SK-N-SH treated with all-trans-retinoic acid at 6 μM for 48 hours (cell line): ENCODE measurements around the gene TTC32.

Source experiments
- ATAC-seq: fragments of 200-7000 bp; cut with Tn5 transposase; 3 replicates; pipeline ENCODE4 v1.9.1; 2020; ENCODE audit warnings: mild to moderate bottlenecking, moderate library complexity
- ARNTL ChIP-seq: fragments of 450-650 bp; formaldehyde crosslinking; IDR thresholded peaks from 2 replicates; pipeline ENCODE4 v1.5.0; 2020; ENCODE audit warnings: low read depth, mild to moderate bottlenecking, moderate library complexity, borderline replicate concordance
- BACH2 ChIP-seq: fragments of 250-450 bp; sonication (Bioruptor Pico); IDR thresholded peaks from 2 replicates; pipeline ENCODE4 v1.9.0; 2021; ENCODE audit warnings: mild to moderate bottlenecking, borderline replicate concordance
- CSDC2 ChIP-seq: fragments of 250-450 bp; sonication (Bioruptor Pico); IDR thresholded peaks from 2 replicates; pipeline ENCODE4 v1.5.0; 2020; ENCODE audit warnings: mild to moderate bottlenecking, moderate library complexity
- ESRRG ChIP-seq: fragments of 250-450 bp; sonication (Bioruptor Pico); IDR thresholded peaks from 2 replicates; pipeline ENCODE4 v1.6.1; 2021; ENCODE audit warnings: mild to moderate bottlenecking
- GLIS3 ChIP-seq: fragments of 250-450 bp; sonication (Bioruptor Pico); IDR thresholded peaks from 2 replicates; pipeline ENCODE4 v1.5.0; 2020; ENCODE audit warnings: mild to moderate bottlenecking, moderate library complexity
- ISL1 ChIP-seq: fragments of 250-450 bp; sonication (Bioruptor Pico); IDR thresholded peaks from 2 replicates; pipeline ENCODE4 v2.1.2; 2022; ENCODE audit warnings: mild to moderate bottlenecking, moderate library complexity
- PPARA ChIP-seq: fragments of 250-450 bp; sonication (Bioruptor Pico); IDR thresholded peaks from 2 replicates; pipeline ENCODE4 v1.5.0; 2020; ENCODE audit warnings: mild to moderate bottlenecking, borderline replicate concordance
- RARB ChIP-seq: fragments of 250-450 bp; sonication (Bioruptor Pico); IDR thresholded peaks from 2 replicates; pipeline ENCODE4 v1.8.0; 2021; ENCODE audit warnings: mild to moderate bottlenecking, moderate library complexity
- SNAI2 ChIP-seq: fragments of 250-450 bp; sonication (Bioruptor Pico); IDR thresholded peaks from 2 replicates; pipeline ENCODE4 v1.5.0; 2020; ENCODE audit warnings: mild to moderate bottlenecking, moderate library complexity
- TCF4 ChIP-seq: fragments of 250-450 bp; sonication (Bioruptor Pico); IDR thresholded peaks from 2 replicates; pipeline ENCODE4 v1.8.0; 2021; ENCODE audit warnings: mild to moderate bottlenecking, moderate library complexity, borderline replicate concordance
- TOX ChIP-seq: fragments of 250-450 bp; sonication (Bioruptor Pico); IDR thresholded peaks from 2 replicates; pipeline ENCODE4 v1.8.0; 2021; ENCODE audit warnings: mild to moderate bottlenecking, moderate library complexity, borderline replicate concordance
- ZFP3 ChIP-seq: fragments of 250-450 bp; sonication (Bioruptor Pico); IDR thresholded peaks from 2 replicates; pipeline ENCODE4 v1.5.0; 2020; ENCODE audit warnings: mild to moderate bottlenecking, moderate library complexity
- ZFP30 ChIP-seq: fragments of 450-650 bp; formaldehyde crosslinking; IDR thresholded peaks from 2 replicates; pipeline ENCODE4 v1.5.0; 2022; ENCODE audit warnings: mild to moderate bottlenecking, moderate library complexity
- ZNF70 ChIP-seq: fragments of 450-650 bp; formaldehyde crosslinking; IDR thresholded peaks from 2 replicates; pipeline ENCODE4 v1.5.0; 2020; ENCODE audit warnings: mild to moderate bottlenecking, moderate library complexity
- ZNF8 ChIP-seq: fragments of 450-650 bp; formaldehyde crosslinking; IDR thresholded peaks from 2 replicates; pipeline ENCODE4 v1.5.0; 2020; ENCODE audit warnings: mild to moderate bottlenecking, moderate library complexity
- TF ChIP-seq, protein P1 (sequence below): fragments of 250-450 bp; sonication (Bioruptor Pico); IDR thresholded peaks from 2 replicates; pipeline ENCODE4 v1.5.1; 2020; ENCODE audit warnings: low read depth, mild to moderate bottlenecking, moderate library complexity
- TF ChIP-seq, protein P2 (sequence below): fragments of 250-450 bp; sonication (Bioruptor Pico); IDR thresholded peaks from 2 replicates; pipeline ENCODE4 v1.8.0; 2021; ENCODE audit warnings: low read depth, mild to moderate bottlenecking, moderate library complexity, borderline replicate concordance
- TF ChIP-seq, protein P3 (sequence below): fragments of 250-450 bp; sonication (Bioruptor Pico); IDR thresholded peaks from 2 replicates; pipeline ENCODE4 v1.5.1; 2021; ENCODE audit warnings: mild to moderate bottlenecking, moderate library complexity
- TF ChIP-seq, protein P4 (sequence below): fragments of 250-450 bp; sonication (Bioruptor Pico); IDR thresholded peaks from 2 replicates; pipeline ENCODE4 v1.8.0; 2020; ENCODE audit warnings: mild to moderate bottlenecking, moderate library complexity, borderline replicate concordance
- TF ChIP-seq, protein P5 (sequence below): fragments of 250-450 bp; sonication (Bioruptor Pico); IDR thresholded peaks from 2 replicates; pipeline ENCODE4 v1.5.0; 2020; ENCODE audit warnings: mild to moderate bottlenecking, moderate library complexity

Gene TTC32

DNA sequence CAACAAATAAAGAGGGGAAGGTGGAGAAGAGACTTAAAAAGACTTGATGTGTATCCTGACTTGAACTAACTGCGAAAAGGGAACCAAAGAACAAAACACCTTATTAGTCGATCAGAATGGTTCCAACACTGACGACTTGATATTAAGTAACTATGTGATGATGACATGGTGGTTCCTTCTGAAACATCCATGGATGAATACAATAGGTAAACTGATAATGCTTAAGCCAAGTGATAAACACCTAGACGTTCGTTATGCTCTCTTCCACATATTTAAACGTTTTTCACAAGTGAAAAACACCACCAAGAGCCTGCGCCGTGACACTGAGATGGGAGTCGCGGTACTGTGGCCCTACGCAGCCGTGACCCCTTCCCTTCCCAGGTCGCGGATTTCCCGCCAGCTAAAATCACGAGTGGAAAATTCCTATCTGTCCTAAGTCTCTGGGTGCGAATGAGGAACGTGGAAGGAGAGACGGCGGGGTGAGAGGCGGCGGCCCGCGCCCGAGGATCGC, 797 bp downstream of the TTC32 start:
- TF ChIP-seq PPARA (no peak), ZFP3 (CRISPR knock-in tag) (no peak), RARB (CRISPR knock-in tag) (no peak)
- TF ChIP-seq, protein P1, sequence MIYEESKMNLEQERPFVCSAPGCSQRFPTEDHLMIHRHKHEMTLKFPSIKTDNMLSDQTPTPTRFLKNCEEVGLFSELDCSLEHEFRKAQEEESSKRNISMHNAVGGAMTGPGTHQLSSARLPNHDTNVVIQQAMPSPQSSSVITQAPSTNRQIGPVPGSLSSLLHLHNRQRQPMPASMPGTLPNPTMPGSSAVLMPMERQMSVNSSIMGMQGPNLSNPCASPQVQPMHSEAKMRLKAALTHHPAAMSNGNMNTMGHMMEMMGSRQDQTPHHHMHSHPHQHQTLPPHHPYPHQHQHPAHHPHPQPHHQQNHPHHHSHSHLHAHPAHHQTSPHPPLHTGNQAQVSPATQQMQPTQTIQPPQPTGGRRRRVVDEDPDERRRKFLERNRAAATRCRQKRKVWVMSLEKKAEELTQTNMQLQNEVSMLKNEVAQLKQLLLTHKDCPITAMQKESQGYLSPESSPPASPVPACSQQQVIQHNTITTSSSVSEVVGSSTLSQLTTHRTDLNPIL (CRISPR knock-in tag): no peak
- TF ChIP-seq, protein P2, sequence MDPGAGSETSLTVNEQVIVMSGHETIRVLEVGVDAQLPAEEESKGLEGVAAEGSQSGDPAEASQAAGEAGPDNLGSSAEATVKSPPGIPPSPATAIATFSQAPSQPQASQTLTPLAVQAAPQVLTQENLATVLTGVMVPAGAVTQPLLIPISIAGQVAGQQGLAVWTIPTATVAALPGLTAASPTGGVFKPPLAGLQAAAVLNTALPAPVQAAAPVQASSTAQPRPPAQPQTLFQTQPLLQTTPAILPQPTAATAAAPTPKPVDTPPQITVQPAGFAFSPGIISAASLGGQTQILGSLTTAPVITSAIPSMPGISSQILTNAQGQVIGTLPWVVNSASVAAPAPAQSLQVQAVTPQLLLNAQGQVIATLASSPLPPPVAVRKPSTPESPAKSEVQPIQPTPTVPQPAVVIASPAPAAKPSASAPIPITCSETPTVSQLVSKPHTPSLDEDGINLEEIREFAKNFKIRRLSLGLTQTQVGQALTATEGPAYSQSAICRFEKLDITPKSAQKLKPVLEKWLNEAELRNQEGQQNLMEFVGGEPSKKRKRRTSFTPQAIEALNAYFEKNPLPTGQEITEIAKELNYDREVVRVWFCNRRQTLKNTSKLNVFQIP (CRISPR knock-in tag): no peak
- ATAC-seq: peak; percentile 16

DNA sequence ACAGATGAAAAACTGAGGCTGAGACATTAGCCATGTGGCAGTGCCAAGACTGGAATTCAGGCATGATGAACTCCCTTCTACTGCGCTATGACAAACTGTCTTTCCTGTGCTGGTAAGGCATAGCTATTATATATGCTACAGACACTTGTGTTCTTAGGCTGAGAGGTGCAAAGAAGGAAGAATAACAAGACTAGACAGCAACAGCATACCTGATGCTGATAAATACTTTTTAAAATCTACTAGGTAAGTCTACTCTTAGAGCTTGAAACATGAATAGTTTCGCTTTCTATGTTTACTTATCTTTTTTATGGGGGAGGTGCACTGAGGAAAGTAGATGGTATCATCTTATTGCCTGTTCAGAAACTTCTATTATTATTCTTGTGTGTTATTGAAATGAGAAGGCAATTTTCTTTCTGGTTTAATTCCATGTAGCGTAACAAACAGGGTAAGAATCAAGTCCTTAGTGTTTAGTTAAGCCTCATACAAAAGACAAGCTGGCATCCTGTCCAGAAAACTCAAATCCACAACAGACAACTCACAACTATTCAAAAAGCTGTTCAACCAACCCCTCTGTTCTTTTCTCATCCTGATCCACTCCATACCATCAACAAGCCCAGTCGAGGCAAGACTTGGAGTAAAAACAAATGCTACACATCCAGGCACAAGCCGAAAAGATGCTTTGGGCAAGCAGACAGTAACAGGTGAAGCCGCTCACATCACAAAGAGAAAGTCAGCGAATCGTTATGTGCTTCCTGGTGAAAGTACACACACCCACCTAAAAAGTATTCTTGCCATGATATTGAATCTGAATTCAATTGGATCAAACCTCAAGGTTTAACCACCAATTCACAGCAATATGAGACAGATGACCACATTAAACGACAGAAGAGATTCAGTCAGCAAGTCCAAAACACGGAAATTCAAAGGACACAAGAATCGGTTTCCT, 1.5 kb downstream of the TTC32 start:
- TF ChIP-seq ZNF8 (CRISPR knock-in tag) (no peak), CSDC2 (CRISPR knock-in tag) (no peak), GLIS3 (CRISPR knock-in tag) (no peak), ISL1 (CRISPR knock-in tag) (no peak), RARB (CRISPR knock-in tag) (no peak), ZFP3 (CRISPR knock-in tag) (no peak), ARNTL (no peak), ZFP30 (CRISPR knock-in tag) (no peak), ESRRG (CRISPR knock-in tag) (no peak), TOX (no peak), TCF4 (CRISPR knock-in tag) (no peak), ZNF70 (CRISPR knock-in tag) (no peak), SNAI2 (CRISPR knock-in tag) (no peak), BACH2 (CRISPR knock-in tag) (no peak)
- TF ChIP-seq, protein P2 (CRISPR knock-in tag): no peak
- TF ChIP-seq, protein P1 (CRISPR knock-in tag): no peak
- TF ChIP-seq, protein P3, sequence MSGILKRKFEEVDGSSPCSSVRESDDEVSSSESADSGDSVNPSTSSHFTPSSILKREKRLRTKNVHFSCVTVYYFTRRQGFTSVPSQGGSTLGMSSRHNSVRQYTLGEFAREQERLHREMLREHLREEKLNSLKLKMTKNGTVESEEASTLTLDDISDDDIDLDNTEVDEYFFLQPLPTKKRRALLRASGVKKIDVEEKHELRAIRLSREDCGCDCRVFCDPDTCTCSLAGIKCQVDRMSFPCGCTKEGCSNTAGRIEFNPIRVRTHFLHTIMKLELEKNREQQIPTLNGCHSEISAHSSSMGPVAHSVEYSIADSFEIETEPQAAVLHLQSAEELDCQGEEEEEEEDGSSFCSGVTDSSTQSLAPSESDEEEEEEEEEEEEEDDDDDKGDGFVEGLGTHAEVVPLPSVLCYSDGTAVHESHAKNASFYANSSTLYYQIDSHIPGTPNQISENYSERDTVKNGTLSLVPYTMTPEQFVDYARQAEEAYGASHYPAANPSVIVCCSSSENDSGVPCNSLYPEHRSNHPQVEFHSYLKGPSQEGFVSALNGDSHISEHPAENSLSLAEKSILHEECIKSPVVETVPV (CRISPR knock-in tag): no peak
- TF ChIP-seq, protein P4, sequence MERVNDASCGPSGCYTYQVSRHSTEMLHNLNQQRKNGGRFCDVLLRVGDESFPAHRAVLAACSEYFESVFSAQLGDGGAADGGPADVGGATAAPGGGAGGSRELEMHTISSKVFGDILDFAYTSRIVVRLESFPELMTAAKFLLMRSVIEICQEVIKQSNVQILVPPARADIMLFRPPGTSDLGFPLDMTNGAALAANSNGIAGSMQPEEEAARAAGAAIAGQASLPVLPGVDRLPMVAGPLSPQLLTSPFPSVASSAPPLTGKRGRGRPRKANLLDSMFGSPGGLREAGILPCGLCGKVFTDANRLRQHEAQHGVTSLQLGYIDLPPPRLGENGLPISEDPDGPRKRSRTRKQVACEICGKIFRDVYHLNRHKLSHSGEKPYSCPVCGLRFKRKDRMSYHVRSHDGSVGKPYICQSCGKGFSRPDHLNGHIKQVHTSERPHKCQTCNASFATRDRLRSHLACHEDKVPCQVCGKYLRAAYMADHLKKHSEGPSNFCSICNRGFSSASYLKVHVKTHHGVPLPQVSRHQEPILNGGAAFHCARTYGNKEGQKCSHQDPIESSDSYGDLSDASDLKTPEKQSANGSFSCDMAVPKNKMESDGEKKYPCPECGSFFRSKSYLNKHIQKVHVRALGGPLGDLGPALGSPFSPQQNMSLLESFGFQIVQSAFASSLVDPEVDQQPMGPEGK: no peak
- TF ChIP-seq, protein P5, sequence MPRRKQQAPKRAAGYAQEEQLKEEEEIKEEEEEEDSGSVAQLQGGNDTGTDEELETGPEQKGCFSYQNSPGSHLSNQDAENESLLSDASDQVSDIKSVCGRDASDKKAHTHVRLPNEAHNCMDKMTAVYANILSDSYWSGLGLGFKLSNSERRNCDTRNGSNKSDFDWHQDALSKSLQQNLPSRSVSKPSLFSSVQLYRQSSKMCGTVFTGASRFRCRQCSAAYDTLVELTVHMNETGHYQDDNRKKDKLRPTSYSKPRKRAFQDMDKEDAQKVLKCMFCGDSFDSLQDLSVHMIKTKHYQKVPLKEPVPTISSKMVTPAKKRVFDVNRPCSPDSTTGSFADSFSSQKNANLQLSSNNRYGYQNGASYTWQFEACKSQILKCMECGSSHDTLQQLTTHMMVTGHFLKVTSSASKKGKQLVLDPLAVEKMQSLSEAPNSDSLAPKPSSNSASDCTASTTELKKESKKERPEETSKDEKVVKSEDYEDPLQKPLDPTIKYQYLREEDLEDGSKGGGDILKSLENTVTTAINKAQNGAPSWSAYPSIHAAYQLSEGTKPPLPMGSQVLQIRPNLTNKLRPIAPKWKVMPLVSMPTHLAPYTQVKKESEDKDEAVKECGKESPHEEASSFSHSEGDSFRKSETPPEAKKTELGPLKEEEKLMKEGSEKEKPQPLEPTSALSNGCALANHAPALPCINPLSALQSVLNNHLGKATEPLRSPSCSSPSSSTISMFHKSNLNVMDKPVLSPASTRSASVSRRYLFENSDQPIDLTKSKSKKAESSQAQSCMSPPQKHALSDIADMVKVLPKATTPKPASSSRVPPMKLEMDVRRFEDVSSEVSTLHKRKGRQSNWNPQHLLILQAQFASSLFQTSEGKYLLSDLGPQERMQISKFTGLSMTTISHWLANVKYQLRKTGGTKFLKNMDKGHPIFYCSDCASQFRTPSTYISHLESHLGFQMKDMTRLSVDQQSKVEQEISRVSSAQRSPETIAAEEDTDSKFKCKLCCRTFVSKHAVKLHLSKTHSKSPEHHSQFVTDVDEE (CRISPR knock-in tag): no peak
- TF ChIP-seq, all 23 proteins: peak for 0
- no peak for ATAC-seq
